CD14-positive monocyte (primary cell): ENCODE data around the gene RSF1. TPM values are rescaled to one million over a fixed set of nuclear protein-coding genes. Genes with fewer than 3 reads are reported as not detected.

Experiments
- DNase-seq, 3 donors: peaks; one replicate each; pipeline ENCODE4 v3.0.0-alpha.2; 2011 to 2022
- H2AFZ ChIP-seq: 2 replicates; pipeline ENCODE4 v1.6.0; 2012; ENCODE audit warnings: mild to moderate bottlenecking, low read depth, low read length, inconsistent platforms; ENCODE audit not compliant: insufficient read depth, poor library complexity, severe bottlenecking
- H3K27ac ChIP-seq, 2 donors: 1 replicate in 1 of 2; 2 replicates in 1 of 2; pipeline ENCODE4 v1.5.1; 2012 to 2013; ENCODE audit warnings: low read length in 2 of 2, control low read depth in 1 of 2, inconsistent platforms in 1 of 2, low read depth in 1 of 2, mild to moderate bottlenecking in 1 of 2
- H3K27me3 ChIP-seq, 2 donors: one replicate each; pipeline versions ENCODE4 v1.6.0 to v1.6.1; 2011 to 2013; ENCODE audit warnings: low read length in 2 of 2; ENCODE audit not compliant: control insufficient read depth in 2 of 2, insufficient read depth in 2 of 2
- H3K36me3 ChIP-seq, 2 donors: replicated peaks in 1 of 2; 1 replicate in 1 of 2; 2 replicates in 1 of 2; pipeline versions ENCODE4 v1.5.1 to v1.6.1; 2012 to 2013; ENCODE audit warnings: low read length in 2 of 2, control low read depth in 1 of 2, inconsistent platforms in 1 of 2, mild to moderate bottlenecking in 1 of 2; ENCODE audit not compliant: insufficient read depth in 2 of 2, control insufficient read depth in 1 of 2
- H3K4me1 ChIP-seq, 2 donors: 1 replicate in 1 of 2; 2 replicates in 1 of 2; pipeline versions ENCODE4 v1.5.1 to v1.6.1; 2012 to 2013; ENCODE audit warnings: low read length in 2 of 2, control low read depth in 1 of 2, inconsistent platforms in 1 of 2, mild to moderate bottlenecking in 1 of 2, moderate library complexity in 1 of 2; ENCODE audit not compliant: insufficient read depth in 2 of 2, control insufficient read depth in 1 of 2
- H3K4me2 ChIP-seq: replicated peaks from 2 replicates; pipeline ENCODE3; 2012; ENCODE audit warnings: low read length, moderate library complexity, mild to moderate bottlenecking; ENCODE audit not compliant: poor library complexity, severe bottlenecking; ENCODE audit errors: extremely low read depth
- H3K4me3 ChIP-seq, 3 experiments: fragments of 200-600 bp in 1 of 3; sonication (generic) in 1 of 3; replicated peaks in 1 of 3; 1 replicate in 2 of 3; 2 replicates in 1 of 3; pipeline ENCODE4 v1.5.1; 2011 to 2013; ENCODE audit warnings: low read length in 3 of 3, mild to moderate bottlenecking in 3 of 3, control low read depth in 2 of 3, low read depth in 2 of 3, inconsistent platforms in 1 of 3, moderate library complexity in 1 of 3
- H3K79me2 ChIP-seq: 2 replicates; pipeline ENCODE4 v1.6.0; 2012; ENCODE audit warnings: mild to moderate bottlenecking, control low read depth, inconsistent platforms, low read length, moderate library complexity; ENCODE audit not compliant: insufficient read depth
- H3K9ac ChIP-seq: 2 replicates; pipeline ENCODE4 v1.6.0; 2017; ENCODE audit warnings: low read length, mild to moderate bottlenecking; ENCODE audit not compliant: insufficient read depth, poor library complexity, severe bottlenecking
- H3K9me3 ChIP-seq, 2 donors: replicated peaks in 1 of 2; 1 replicate in 1 of 2; 2 replicates in 1 of 2; pipeline versions ENCODE4 v1.5.1 to v1.6.1; 2012 to 2013; ENCODE audit warnings: low read length in 2 of 2, control low read depth in 1 of 2; ENCODE audit not compliant: control insufficient read depth in 1 of 2, insufficient read depth in 1 of 2
- H4K20me1 ChIP-seq: 2 replicates; pipeline ENCODE4 v1.6.0; 2012; ENCODE audit warnings: mild to moderate bottlenecking, low read length, control low read depth, moderate library complexity; ENCODE audit not compliant: insufficient read depth
- H3K27ac Mint-ChIP-seq, 7 donors: one replicate each; pipeline ENCODE4 v1.8.0; 2020; ENCODE audit warnings: mild to moderate bottlenecking in 7 of 7, mixed read lengths in 7 of 7, moderate library complexity in 6 of 7, inconsistent platforms in 2 of 7
- H3K27me3 Mint-ChIP-seq, 3 donors: one replicate each; pipeline ENCODE4 v1.8.0; 2021 to 2022; ENCODE audit warnings: low read depth in 3 of 3, mild to moderate bottlenecking in 3 of 3, mixed read lengths in 3 of 3, moderate library complexity in 3 of 3, inconsistent platforms in 1 of 3
- H3K36me3 Mint-ChIP-seq, 2 donors: one replicate each; pipeline ENCODE4 v1.8.0; 2020; ENCODE audit warnings: mixed read lengths in 2 of 2, inconsistent platforms in 1 of 2, mild to moderate bottlenecking in 1 of 2
- H3K4me1 Mint-ChIP-seq: one replicate; pipeline ENCODE4 v1.8.0; 2020; ENCODE audit warnings: mild to moderate bottlenecking, mixed read lengths
- H3K4me3 Mint-ChIP-seq, 2 donors: one replicate each; pipeline ENCODE4 v1.8.0; 2020; ENCODE audit warnings: mild to moderate bottlenecking in 2 of 2, mixed read lengths in 2 of 2, moderate library complexity in 1 of 2
- H3K9me3 Mint-ChIP-seq, 7 donors: one replicate each; pipeline ENCODE4 v1.8.0; 2020 to 2022; ENCODE audit warnings: mixed read lengths in 7 of 7, mild to moderate bottlenecking in 6 of 7, moderate library complexity in 6 of 7, inconsistent platforms in 2 of 7
- CTCF ChIP-seq: fragments of 200-600 bp; IDR thresholded peaks from one replicate; pipeline ENCODE4 v1.8.0; 2022; ENCODE audit warnings: antibody characterized with exemption, mild to moderate bottlenecking
- WGBS: methylation state at CpG from one replicate; pipeline ENCODE4 v1.1.5; 2013; ENCODE audit warnings: missing lambda C conversion rate; ENCODE audit not compliant: insufficient coverage; 5-methylcytosine and 5-hydroxymethylcytosine counted together
- intact Hi-C, 2 donors: fragments of 100-400 bp; cut with micrococcal nuclease; formaldehyde crosslinking; loops; one replicate each; pipeline versions ENCODE4 v1.15.0 to v1.15.1; 2023
- polyA plus RNA-seq, 3 donors: library from polyadenylated mRNA; depleted of rRNA in 1 of 3; unstranded in 2 of 3; stranded (reverse) in 1 of 3; fragments of 300-500 nt in 2 of 3; fragments of >200 nt in 1 of 3; fragmentation: Illumina TruSeq in 2 of 3; gene quantifications; 1 replicate in 2 of 3; 2 replicates in 1 of 3; pipeline ENCODE4 v1.2.3, GENCODE V29; 2012 to 2021

The RSF1 gene
- polyA plus RNA-seq, 3 donors, result 8.3 to 14.8 (median 9.2) TPM

- Histone ChIP-seq H3K4me1 (peaks cover 7 to 8% of the 10 kb centered on the region in 2 donors), H3K4me3 (no peak overlapping the region), H3K79me2 (peaks cover 95% of the 10 kb centered on the region), H3K36me3 (peaks cover 0 to under 1% of the 10 kb centered on the region in 2 donors), H3K9me3 (no peaks in the 10 kb centered on the region), H4K20me1 (peaks cover 97% of the 10 kb centered on the region), H2AFZ (no peak overlapping the region), H3K9ac (no peak overlapping the region), H3K27ac (no peak overlapping the region), H3K27me3 (no peaks in the 10 kb centered on the region), H3K4me2 (peak overlapping the region; percentile 13)
- H3K27ac Mint-ChIP-seq, result peak overlapping the region in 3 of 7 donors; percentile 37 to 87 (median 69)
- intact Hi-C loops, result no loop called here
- H3K36me3 Mint-ChIP-seq, result peaks cover 6 to 15% of the 10 kb centered on the region in 2 donors
- no CpG with 5 or more reads among the region's 3 CpGs for WGBS
- H3K27me3 Mint-ChIP-seq, result peaks cover 0 to 2% (median 0%) of the 10 kb centered on the region in 3 donors
- H3K4me1 Mint-ChIP-seq, result peaks cover 24% of the 10 kb centered on the region
- TF ChIP-seq CTCF, result no peak
- peak in 1 of 3 donors; percentile 11 for DNase-seq
- H3K9me3 Mint-ChIP-seq, result peaks cover 0 to 3% (median 2%) of the 10 kb centered on the region in 7 donors
- peak overlapping the region in 1 of 2 donors; percentile 39 for H3K4me3 Mint-ChIP-seq
These were observed 21.2 kb downstream of the RSF1 start for GRCh38 chr11:77799338-77799737.

- Mint-ChIP-seq H3K4me1 (peaks cover 6% of the 10 kb centered on the region), H3K27me3 (no peaks in the 10 kb centered on the region), H3K36me3 (peaks cover 24 to 45% of the 10 kb centered on the region in 2 donors), H3K4me3 (no peak overlapping the region), H3K27ac (no peak overlapping the region), H3K9me3 (peaks cover 6 to 20% (median 13%) of the 10 kb centered on the region in 7 donors)
- no peak overlapping the region for H2AFZ ChIP-seq
- H3K27me3 ChIP-seq, result no peaks in the 10 kb centered on the region
- peaks cover 10 to 17% of the 10 kb centered on the region in 2 donors for H3K9me3 ChIP-seq
- H3K79me2 ChIP-seq, result peaks cover 97% of the 10 kb centered on the region
- no peak overlapping the region for H3K27ac ChIP-seq
- WGBS, result 100% methylated on average over 1 of the region's 2 CpGs
- intact Hi-C loops, result no loop called here
- no peak for TF ChIP-seq CTCF
- H3K9ac ChIP-seq, result no peak overlapping the region
- no peak overlapping the region for H3K4me2 ChIP-seq
- H3K36me3 ChIP-seq, result peaks cover 6 to 26% of the 10 kb centered on the region in 2 donors
- no peak overlapping the region for H3K4me3 ChIP-seq
- H3K4me1 ChIP-seq, result peaks cover 0 to under 1% of the 10 kb centered on the region in 2 donors
- peaks cover 97% of the 10 kb centered on the region for H4K20me1 ChIP-seq
- DNase-seq, result no peak
These were observed 26.6 kb downstream of the RSF1 start for GRCh38 chr11:77793972-77794371.
